NB4 (cell line): ENCODE measurements around the gene UVRAG.

ENCODE experiments used
- DNase-seq: peaks from one replicate; pipeline ENCODE4 v3.0.0; 2010; ENCODE audit warnings: low read depth
- H3K4me3 ChIP-seq: one replicate; pipeline ENCODE4 v1.5.1; 2011; ENCODE audit warnings: mild to moderate bottlenecking, low read depth, low read length, moderate library complexity
- CTCF ChIP-seq: IDR thresholded peaks from one replicate; pipeline ENCODE4 v1.5.1; 2012; ENCODE audit warnings: low read depth, low read length
- MAX ChIP-seq: IDR thresholded peaks from 2 replicates; pipeline ENCODE4 v1.6.1; 2011; ENCODE audit warnings: low read depth, low read length
- MYC ChIP-seq: IDR thresholded peaks from 2 replicates; pipeline ENCODE4 v1.6.1; 2011; ENCODE audit warnings: low read depth, low read length
- POLR2A ChIP-seq: IDR thresholded peaks from 2 replicates; pipeline ENCODE4 v1.6.1; 2011; ENCODE audit warnings: mild to moderate bottlenecking; ENCODE audit not compliant: insufficient read length; ENCODE audit errors: extremely low read depth

The UVRAG gene

GRCh38 chr11:75891947-75892739 is 77.1 kb downstream of the UVRAG start:
- peak; percentile 82 for DNase-seq
- H3K4me3 ChIP-seq: no peak overlapping the region
- TF ChIP-seq MYC: no peak
- TF ChIP-seq MAX: 0 out of 2 replicates have a peak, but pooled peaks have one; percentile 11
- no peak for TF ChIP-seq CTCF
- no peak for TF ChIP-seq POLR2A

GRCh38 chr11:75893251-75893650 is 78.2 kb downstream of the UVRAG start:
- H3K4me3 ChIP-seq: no peak overlapping the region
- DNase-seq: no peak
- TF ChIP-seq POLR2A: no peak
- TF ChIP-seq MYC: no peak
- TF ChIP-seq MAX: no peak
- TF ChIP-seq CTCF: no peak

DNA sequence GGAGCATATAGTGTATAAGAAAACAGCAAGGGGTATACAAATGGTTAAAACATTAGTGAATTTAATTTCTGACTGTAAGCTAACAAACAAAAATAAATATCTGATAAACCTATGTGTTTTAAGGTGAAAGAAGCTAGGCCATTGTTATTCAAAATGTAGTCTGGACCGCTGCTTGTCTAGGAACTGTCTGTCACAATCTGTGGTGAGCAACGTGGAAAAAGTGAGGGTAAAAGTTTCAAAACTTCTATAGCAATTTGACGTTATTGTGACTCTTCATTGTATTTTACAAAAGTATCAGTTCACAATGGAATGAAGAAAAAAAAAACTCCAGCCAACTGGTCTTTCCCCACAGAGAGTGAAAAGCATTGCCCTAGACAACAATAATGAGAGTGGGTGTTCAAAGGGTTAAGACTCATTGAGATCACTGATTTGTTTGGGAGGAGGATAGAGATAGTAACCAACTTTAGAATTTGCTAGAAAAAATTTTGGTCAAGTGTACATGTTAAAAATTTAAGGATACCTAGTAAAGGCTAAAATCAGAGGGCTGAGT is 79.1 kb downstream of the UVRAG start:
- TF ChIP-seq CTCF (no peak), MYC (no peak), POLR2A (no peak), MAX (no peak)
- H3K4me3 ChIP-seq: no peak overlapping the region
- DNase-seq: no peak

DNA sequence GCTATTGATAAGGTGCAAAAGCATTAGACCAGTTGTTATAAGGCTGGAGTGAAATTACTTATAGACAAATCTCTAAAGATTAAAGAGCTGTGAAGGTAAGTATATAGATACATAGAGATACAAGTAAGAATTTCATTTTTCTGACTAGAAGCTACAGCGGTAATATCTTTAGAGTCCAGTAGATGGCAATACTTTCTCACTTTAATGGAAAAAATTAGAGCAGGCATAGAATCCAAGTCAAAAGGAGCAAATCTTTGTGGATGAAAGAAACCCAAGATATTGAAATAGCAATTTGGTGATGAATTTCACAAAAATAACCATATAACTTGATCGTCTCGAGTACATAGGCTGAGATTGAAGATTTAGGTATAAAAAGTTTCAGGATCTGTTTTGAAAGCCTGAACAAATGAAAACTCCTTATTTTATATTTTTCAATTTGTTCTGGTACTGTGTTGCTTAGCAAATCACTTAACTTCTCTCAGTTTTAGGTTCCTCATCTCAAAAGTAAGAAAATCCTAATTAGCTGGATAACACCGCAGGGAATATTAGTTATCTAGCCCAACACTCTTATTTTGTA is 81.9 kb downstream of the UVRAG start:
- TF ChIP-seq MAX: no peak
- peak; percentile 31 for TF ChIP-seq CTCF
- no peak for TF ChIP-seq MYC
- no peak for TF ChIP-seq POLR2A
- H3K4me3 ChIP-seq: no peak overlapping the region
- peak; percentile 61 for DNase-seq

- TF ChIP-seq MAX: no peak
- TF ChIP-seq POLR2A: no peak
- no peak for TF ChIP-seq MYC
- TF ChIP-seq CTCF: no peak
- no peak overlapping the region for H3K4me3 ChIP-seq
- no peak for DNase-seq
Observed at GRCh38 chr11:75898871-75899270, 83.9 kb downstream of the UVRAG start.
